Measurements from ENCODE around the gene LTA. TPM values are rescaled to one million over a fixed set of nuclear protein-coding genes. Genes with fewer than 3 reads are reported as not detected.
A peak's percentile ranks its signal among the peaks of the same experiment; 100 is the strongest.

Gene LTA
- total RNA-seq, 1 experiment from 2014 or later: not detected

DNA sequence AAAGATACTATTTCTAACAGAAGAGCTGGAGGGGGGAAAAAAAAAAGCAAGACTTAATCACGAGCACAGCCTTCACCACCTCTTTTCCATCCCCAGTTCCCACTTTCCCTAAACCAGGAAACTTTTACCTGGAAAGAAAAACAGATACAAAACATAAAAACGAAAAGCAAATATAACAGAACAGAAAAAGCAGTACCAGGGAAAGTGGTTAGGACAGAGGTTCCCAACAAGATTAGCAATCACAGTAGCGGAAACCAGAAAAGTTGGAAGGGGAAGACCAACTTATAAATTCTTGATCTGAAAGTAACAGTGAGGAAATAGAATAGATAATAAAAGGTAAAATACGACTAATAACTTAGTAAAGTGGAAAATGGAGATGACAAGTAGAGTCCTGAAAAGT, 31.4 kb upstream of the LTA start:
- peaks cover 66% of the 10 kb centered on the region for H3K36me3 Mint-ChIP-seq (ENCODE audit: insufficient read depth, unreplicated experiment)
- H3K27ac Mint-ChIP-seq (ENCODE audit: unreplicated experiment): peak overlapping the region; percentile 91
- Histone ChIP-seq H3K9me3 (no peaks in the 10 kb centered on the region), H3K36me3 (ENCODE audit: control insufficient read depth, insufficient read depth, low read length) (peaks cover 4% of the 10 kb centered on the region), H3K4me1 (no peaks in the 10 kb centered on the region; the same call in 1 of the 2 replicates), H3K27me3 (replicated peaks; ENCODE audit: control insufficient read depth, insufficient read depth, low read length) (no peaks in the 10 kb centered on the region), H3K4me3 (ENCODE audit: low read depth, low read length) (peak overlapping the region; percentile 67)
- ChIA-PET POLR2A (interaction anchor here (1.8 kb wide), 1 partner anchor 12 kb away, joined by 13 read pairs; the partner anchor contains the start of gene MCCD1), CTCF (interaction anchor here (1.4 kb wide), 1 partner anchor 62 kb away, joined by 3 read pairs; no protein-coding TSS in a partner anchor)
- peaks cover 16% of the 10 kb centered on the region for H3K4me1 Mint-ChIP-seq (ENCODE audit: low read depth, unreplicated experiment)
- H3K9me3 Mint-ChIP-seq (ENCODE audit: unreplicated experiment): no peaks in the 10 kb centered on the region
- no TSS peak for BruUV-seq (replicated peaks)
- no peak for DNase-seq
- no peaks in the 10 kb centered on the region for H3K27me3 Mint-ChIP-seq (ENCODE audit: insufficient read depth, unreplicated experiment)
- TF ChIP-seq, protein P1, sequence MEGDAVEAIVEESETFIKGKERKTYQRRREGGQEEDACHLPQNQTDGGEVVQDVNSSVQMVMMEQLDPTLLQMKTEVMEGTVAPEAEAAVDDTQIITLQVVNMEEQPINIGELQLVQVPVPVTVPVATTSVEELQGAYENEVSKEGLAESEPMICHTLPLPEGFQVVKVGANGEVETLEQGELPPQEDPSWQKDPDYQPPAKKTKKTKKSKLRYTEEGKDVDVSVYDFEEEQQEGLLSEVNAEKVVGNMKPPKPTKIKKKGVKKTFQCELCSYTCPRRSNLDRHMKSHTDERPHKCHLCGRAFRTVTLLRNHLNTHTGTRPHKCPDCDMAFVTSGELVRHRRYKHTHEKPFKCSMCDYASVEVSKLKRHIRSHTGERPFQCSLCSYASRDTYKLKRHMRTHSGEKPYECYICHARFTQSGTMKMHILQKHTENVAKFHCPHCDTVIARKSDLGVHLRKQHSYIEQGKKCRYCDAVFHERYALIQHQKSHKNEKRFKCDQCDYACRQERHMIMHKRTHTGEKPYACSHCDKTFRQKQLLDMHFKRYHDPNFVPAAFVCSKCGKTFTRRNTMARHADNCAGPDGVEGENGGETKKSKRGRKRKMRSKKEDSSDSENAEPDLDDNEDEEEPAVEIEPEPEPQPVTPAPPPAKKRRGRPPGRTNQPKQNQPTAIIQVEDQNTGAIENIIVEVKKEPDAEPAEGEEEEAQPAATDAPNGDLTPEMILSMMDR (IDR thresholded peaks at IDR 0.05; ENCODE audit: insufficient read depth in 1 of 2, low read depth in 1 of 2, low read length in 1 of 2, severe bottlenecking in 1 of 2, unreplicated experiment in 1 of 2): no peak
- peak overlapping the region; percentile 73 for H3K4me3 Mint-ChIP-seq (ENCODE audit: unreplicated experiment)
- intact Hi-C loops (cut with micrococcal nuclease; ENCODE audit: unreplicated experiment): no loop called here

DNA sequence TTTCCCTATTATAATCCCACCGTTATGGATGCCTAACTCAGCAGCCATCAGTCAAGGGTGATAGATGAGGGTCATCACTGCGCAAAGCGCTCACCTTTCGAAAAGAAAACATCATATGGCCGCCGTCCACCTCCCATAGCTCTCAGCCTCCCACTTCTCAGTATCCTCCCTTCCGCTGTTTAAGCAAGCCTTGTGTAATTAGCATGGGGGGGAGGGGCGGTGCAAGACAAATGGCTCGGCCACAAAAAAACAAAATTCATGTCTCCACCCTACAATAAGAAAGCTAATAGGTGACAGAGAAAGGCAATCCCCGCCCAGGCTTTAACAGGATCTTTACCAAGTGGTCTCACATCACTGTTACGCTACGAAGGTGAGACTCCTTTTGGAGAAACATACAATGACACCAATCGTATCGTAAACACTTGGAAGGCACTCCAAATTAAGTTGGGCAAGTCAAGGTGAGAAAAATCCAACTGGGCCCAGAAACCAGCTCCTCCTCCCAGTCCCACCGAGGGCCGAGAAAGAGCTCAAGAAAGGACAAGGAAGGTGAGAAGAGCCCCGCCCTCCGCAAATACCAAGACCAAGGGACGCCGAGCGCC, 30.9 kb upstream of the LTA start:
- Mint-ChIP-seq H3K27me3 (ENCODE audit: insufficient read depth, unreplicated experiment) (no peaks in the 10 kb centered on the region), H3K27ac (ENCODE audit: unreplicated experiment) (peak overlapping the region; percentile 91), H3K9me3 (ENCODE audit: unreplicated experiment) (no peaks in the 10 kb centered on the region), H3K36me3 (ENCODE audit: insufficient read depth, unreplicated experiment) (peaks cover 66% of the 10 kb centered on the region), H3K4me1 (ENCODE audit: low read depth, unreplicated experiment) (peaks cover 16% of the 10 kb centered on the region), H3K4me3 (ENCODE audit: unreplicated experiment) (peak overlapping the region; percentile 73)
- peak in 1 of 2 experiments; percentile 46 for DNase-seq
- H3K36me3 ChIP-seq (ENCODE audit: control insufficient read depth, insufficient read depth, low read length): peaks cover 4% of the 10 kb centered on the region
- TF ChIP-seq, protein P1 (IDR thresholded peaks at IDR 0.05; ENCODE audit: insufficient read depth in 1 of 2, low read depth in 1 of 2, low read length in 1 of 2, severe bottlenecking in 1 of 2, unreplicated experiment in 1 of 2): no peak
- H3K9me3 ChIP-seq: no peaks in the 10 kb centered on the region
- H3K4me1 ChIP-seq: no peaks in the 10 kb centered on the region; the same call in 1 of the 2 replicates
- BruUV-seq (replicated peaks): TSS peak; percentile 63
- H3K4me3 ChIP-seq (ENCODE audit: low read depth, low read length): peak overlapping the region; percentile 67
- ChIA-PET POLR2A (interaction anchor here (0.8 to 1.8 kb wide), 13 partner anchors 10 to 383 kb away, joined by 3 to 13 read pairs (median 5); partner anchors contain the start of genes APOM, C6orf47, GPANK1 and LSM2), CTCF (interaction anchor here (1.4 to 2.4 kb wide), 2 partner anchors 57 to 63 kb away, joined by 3 to 6 read pairs; no protein-coding TSS in a partner anchor)
- H3K27me3 ChIP-seq (replicated peaks; ENCODE audit: control insufficient read depth, insufficient read depth, low read length): no peaks in the 10 kb centered on the region
- intact Hi-C loops (cut with micrococcal nuclease; ENCODE audit: unreplicated experiment): no loop called here

DNA sequence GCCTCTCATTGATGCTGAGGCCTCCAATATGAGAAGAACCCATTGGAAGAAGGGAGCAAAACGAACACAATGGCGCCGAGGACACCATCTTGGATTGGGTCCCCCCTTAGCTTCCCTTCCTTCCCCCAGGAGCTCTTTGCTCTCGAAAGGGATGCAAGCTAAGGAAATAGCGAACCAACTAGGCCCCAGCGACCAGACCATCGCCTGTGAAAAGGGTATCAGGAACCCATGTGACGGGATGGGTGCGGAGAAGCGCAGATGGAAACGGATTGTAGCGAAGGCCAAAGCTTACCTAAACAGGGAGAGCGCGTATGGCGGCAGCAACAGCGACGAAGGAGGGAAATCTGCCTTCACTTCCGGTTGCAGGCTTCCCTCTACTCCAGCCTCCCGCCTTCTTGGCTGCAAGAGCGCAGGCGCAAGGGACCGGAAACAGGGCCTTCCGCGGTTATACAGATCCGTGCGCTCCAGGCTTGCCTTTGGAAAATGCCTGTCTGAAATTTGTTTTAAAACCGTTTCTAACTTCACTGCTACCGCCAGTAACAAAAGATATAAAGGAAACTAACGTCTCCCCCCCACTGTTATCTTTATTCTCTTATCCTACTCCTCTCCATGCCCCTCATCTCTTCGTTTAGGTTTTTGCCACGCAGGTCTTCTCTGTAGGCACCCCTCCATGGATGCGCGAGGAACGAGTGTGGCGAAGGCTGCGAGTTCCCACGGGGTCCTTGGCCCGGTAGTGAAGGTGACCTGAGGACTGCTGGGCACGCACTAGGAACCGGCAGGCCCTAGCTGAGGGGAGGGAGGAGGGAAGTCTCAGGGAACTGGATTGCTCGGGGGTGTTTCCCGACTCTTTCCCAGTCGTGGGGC, 30.2 kb upstream of the LTA start, which contains the start of gene DDX39B:
Gene DDX39B, minus strand, starts transcription at position 346 of the 864 bp plus-strand sequence. CDS start 1,471 bp downstream, outside the sequence.
- TF ChIP-seq, protein P1 (IDR thresholded peaks at IDR 0.05; ENCODE audit: insufficient read depth in 1 of 2, low read depth in 1 of 2, low read length in 1 of 2, severe bottlenecking in 1 of 2, unreplicated experiment in 1 of 2): no peak
- H3K4me3 Mint-ChIP-seq (ENCODE audit: unreplicated experiment): peak within 1 kb of the TSS; percentile 73
- H3K27ac Mint-ChIP-seq (ENCODE audit: unreplicated experiment): peak within 1 kb of the TSS; percentile 91
- ChIA-PET POLR2A (interaction anchor here (0.6 to 1.8 kb wide), 15 partner anchors 8 to 384 kb away, joined by 3 to 13 read pairs (median 5); partner anchors contain the start of genes APOM, C6orf47, CLIC1 and GPANK1), CTCF (interaction anchor here (0.6 to 2.4 kb wide), 4 partner anchors 9 to 1658 kb away, joined by 3 to 6 read pairs (median 4); no protein-coding TSS in a partner anchor)
- peaks cover 59% of the 10 kb centered on the region for H3K36me3 Mint-ChIP-seq (ENCODE audit: insufficient read depth, unreplicated experiment)
- Histone ChIP-seq H3K4me3 (ENCODE audit: low read depth, low read length) (peak within 1 kb of the TSS; percentile 67), H3K4me1 (no peaks in the 10 kb centered on the region; the same call in 1 of the 2 replicates), H3K27me3 (replicated peaks; ENCODE audit: control insufficient read depth, insufficient read depth, low read length) (no peaks in the 10 kb centered on the region), H3K36me3 (ENCODE audit: control insufficient read depth, insufficient read depth, low read length) (0 out of 2 replicates have a peak, but pooled peaks cover 1% of the 10 kb centered on the region), H3K9me3 (no peaks in the 10 kb centered on the region)
- peaks cover 23% of the 10 kb centered on the region for H3K4me1 Mint-ChIP-seq (ENCODE audit: low read depth, unreplicated experiment)
- H3K27me3 Mint-ChIP-seq (ENCODE audit: insufficient read depth, unreplicated experiment): no peaks in the 10 kb centered on the region
- BruUV-seq (replicated peaks): no TSS peak
- intact Hi-C loops (cut with micrococcal nuclease; ENCODE audit: unreplicated experiment): no loop called here
- no peaks in the 10 kb centered on the region for H3K9me3 Mint-ChIP-seq (ENCODE audit: unreplicated experiment)
- DNase-seq: peak; percentile 94 to 96
